Measurements from ENCODE around the gene KCNT1. TPM values are rescaled to one million over a fixed set of nuclear protein-coding genes. Genes with fewer than 3 reads are reported as not detected.
"Not testable (repeated sequence)": the region's sequence is repeated elsewhere in the genome, so short reads cannot be mapped to it uniquely, and the experiment has no call there.

Gene KCNT1
- total RNA-seq, 2 donors from 2014 or later = not detected

DNA sequence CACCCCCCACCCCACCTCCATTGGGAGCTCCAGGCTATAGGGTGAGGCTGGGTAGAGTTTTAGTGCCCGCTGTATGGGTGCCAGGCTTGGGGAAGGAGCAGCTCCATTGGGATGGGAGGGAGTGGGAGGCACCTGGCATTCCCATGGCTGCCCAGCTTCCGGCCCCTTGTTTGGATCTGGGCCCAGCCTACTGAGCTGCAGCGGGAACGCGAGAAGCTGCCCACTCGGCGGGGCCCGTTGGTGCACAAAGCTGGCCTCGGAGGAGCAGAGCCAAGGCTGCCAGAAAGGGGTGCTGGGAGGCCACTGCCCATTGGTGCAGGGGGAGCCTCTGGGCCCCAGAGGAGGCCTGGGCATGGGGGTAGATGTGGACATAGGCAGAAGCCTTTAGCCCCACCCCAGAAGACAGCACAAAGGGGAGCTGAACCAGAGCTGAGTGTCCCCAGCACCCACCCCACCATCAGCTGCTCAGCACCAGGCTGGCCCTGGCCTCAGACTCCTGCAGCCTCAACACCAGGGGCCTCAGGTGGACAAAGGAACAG is 34.5 kb upstream of the KCNT1 start:
- ATAC-seq (replicated peaks) = no peak
- Mint-ChIP-seq H3K9me3 (no peaks in the 10 kb centered on the region), H3K27ac (no peak overlapping the region), H3K27me3 (no peaks in the 10 kb centered on the region), H3K36me3 (ENCODE audit: low read depth) (no peaks in the 10 kb centered on the region), H3K4me1 (no peaks in the 10 kb centered on the region), H3K4me3 (no peak overlapping the region)

DNA sequence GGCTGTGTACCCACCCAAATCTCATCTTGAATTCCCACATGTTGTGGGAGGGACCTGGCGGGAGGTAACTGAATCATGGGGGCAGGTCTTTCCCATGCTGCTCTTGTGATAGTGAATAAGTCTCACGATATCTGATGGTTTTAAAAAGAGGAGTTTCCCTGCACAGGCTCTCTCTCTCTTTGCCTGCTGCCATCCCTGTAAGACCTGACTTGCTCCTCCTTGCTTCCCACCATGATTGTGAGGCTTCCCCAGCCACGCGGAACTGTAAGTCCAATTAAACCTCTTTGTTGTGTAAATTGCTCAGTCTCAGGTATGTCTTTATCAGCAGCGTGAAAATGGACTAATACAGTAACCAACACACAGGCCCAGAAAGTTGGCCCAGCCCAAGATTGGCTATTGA is 33.0 kb upstream of the KCNT1 start:
- not testable (repeated sequence) for ATAC-seq (replicated peaks); H3K27me3 Mint-ChIP-seq; H3K9me3 Mint-ChIP-seq; H3K36me3 Mint-ChIP-seq (ENCODE audit: low read depth); H3K4me1 Mint-ChIP-seq; H3K27ac Mint-ChIP-seq; H3K4me3 Mint-ChIP-seq

GRCh38 chr9:135669616-135670285 is 32.2 kb upstream of the KCNT1 start:
- Mint-ChIP-seq H3K9me3 (no peaks in the 10 kb centered on the region), H3K36me3 (ENCODE audit: low read depth) (no peaks in the 10 kb centered on the region), H3K27ac (no peak overlapping the region), H3K4me1 (no peaks in the 10 kb centered on the region), H3K4me3 (no peak overlapping the region), H3K27me3 (no peaks in the 10 kb centered on the region)
- no peak for ATAC-seq (replicated peaks)

DNA sequence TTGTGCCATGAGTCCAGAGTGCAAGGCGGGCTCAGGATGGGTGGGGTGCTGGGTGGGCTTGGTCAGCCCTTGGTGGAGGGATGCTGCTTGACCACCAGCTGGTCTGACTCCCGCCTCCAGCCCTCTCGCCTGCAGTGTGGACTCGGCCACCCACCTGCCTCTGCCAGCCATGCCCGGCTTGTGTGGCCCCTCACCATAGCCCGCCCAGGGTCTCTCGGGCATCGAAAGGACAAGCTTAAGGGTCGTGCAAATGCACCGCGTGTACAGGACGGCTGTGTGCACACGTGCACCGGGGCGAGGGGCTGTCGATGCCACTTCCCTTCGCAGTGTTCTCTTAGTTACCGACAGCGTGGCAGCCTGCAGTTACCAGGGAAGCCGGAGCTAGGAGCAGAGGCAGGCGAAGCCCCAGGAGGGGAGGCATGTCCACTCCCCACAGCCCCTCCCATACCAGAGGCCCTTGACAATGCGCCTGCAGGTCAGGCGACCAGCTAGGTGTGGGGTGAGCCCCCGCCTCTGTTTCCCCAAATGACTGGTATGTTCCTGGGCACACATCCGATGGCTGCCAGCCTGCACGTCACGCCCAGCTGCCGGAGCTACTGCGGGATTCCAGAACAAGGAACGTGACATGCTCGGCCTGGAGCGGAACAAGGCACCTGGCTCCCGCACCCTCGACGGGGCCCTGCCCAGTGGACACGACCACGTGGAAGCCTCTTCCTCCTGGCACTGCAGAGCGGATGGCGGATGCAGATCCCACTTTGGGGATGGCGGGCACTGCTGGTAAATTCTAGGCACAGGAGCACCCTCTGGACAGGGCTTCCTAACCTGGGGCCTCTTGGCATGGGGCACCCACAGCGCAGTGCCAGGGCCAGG is 31.0 kb upstream of the KCNT1 start:
- Mint-ChIP-seq H3K4me1 (no peaks in the 10 kb centered on the region), H3K27ac (no peak overlapping the region), H3K9me3 (no peaks in the 10 kb centered on the region), H3K4me3 (no peak overlapping the region), H3K36me3 (ENCODE audit: low read depth) (no peaks in the 10 kb centered on the region), H3K27me3 (no peaks in the 10 kb centered on the region)
- no peak for ATAC-seq (replicated peaks)

DNA sequence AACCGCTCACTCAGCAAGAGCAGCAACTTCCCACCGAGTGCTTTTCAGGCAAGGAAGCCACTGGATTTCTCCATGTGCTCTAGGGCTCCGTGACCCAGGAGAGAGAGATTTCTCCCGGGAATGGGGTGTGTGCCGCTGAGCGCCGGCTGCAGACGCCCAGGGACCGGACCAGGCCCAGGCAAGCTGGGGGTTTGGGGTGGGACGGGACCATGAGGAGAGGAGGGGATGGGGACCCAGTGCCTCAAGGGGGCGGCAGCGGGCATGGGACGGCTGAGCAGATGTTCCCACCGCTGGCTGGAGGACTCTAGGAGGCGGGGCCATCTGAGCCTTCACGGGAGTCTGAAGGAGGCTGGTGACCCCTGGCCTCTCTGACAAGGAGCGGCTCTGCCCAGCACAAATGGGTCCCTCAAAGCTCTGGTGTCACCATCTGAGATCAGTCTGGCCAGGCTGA is 30.4 kb upstream of the KCNT1 start:
- no peaks in the 10 kb centered on the region for H3K4me1 Mint-ChIP-seq
- H3K27ac Mint-ChIP-seq = no peak overlapping the region
- ATAC-seq (replicated peaks) = no peak
- no peaks in the 10 kb centered on the region for H3K27me3 Mint-ChIP-seq
- H3K9me3 Mint-ChIP-seq = no peaks in the 10 kb centered on the region
- H3K36me3 Mint-ChIP-seq (ENCODE audit: low read depth) = no peaks in the 10 kb centered on the region
- H3K4me3 Mint-ChIP-seq = no peak overlapping the region

- not testable (repeated sequence) for ATAC-seq (replicated peaks); H3K4me1 Mint-ChIP-seq; H3K36me3 Mint-ChIP-seq (ENCODE audit: low read depth); H3K27ac Mint-ChIP-seq; H3K27me3 Mint-ChIP-seq; H3K4me3 Mint-ChIP-seq; H3K9me3 Mint-ChIP-seq
Measured at GRCh38 chr9:135672786-135673185, 29.2 kb upstream of the KCNT1 start.

GRCh38 chr9:135673941-135674340 is 28.0 kb upstream of the KCNT1 start:
- no peaks in the 10 kb centered on the region for H3K27me3 Mint-ChIP-seq
- no peak overlapping the region for H3K4me3 Mint-ChIP-seq
- H3K36me3 Mint-ChIP-seq (ENCODE audit: low read depth) = no peaks in the 10 kb centered on the region
- ATAC-seq (replicated peaks) = no peak
- H3K4me1 Mint-ChIP-seq = no peaks in the 10 kb centered on the region
- no peak overlapping the region for H3K27ac Mint-ChIP-seq
- H3K9me3 Mint-ChIP-seq = no peaks in the 10 kb centered on the region

GRCh38 chr9:135674977-135675376 is 27.0 kb upstream of the KCNT1 start:
- no peak overlapping the region for H3K4me3 Mint-ChIP-seq
- H3K36me3 Mint-ChIP-seq (ENCODE audit: low read depth) = no peaks in the 10 kb centered on the region
- no peaks in the 10 kb centered on the region for H3K27me3 Mint-ChIP-seq
- no peaks in the 10 kb centered on the region for H3K4me1 Mint-ChIP-seq
- no peaks in the 10 kb centered on the region for H3K9me3 Mint-ChIP-seq
- no peak for ATAC-seq (replicated peaks)
- no peak overlapping the region for H3K27ac Mint-ChIP-seq

GRCh38 chr9:135676891-135677290 is 25.1 kb upstream of the KCNT1 start:
- Mint-ChIP-seq H3K9me3 (no peaks in the 10 kb centered on the region), H3K36me3 (ENCODE audit: low read depth) (no peaks in the 10 kb centered on the region), H3K4me1 (no peaks in the 10 kb centered on the region), H3K4me3 (no peak overlapping the region), H3K27ac (no peak overlapping the region), H3K27me3 (no peaks in the 10 kb centered on the region)
- ATAC-seq (replicated peaks) = no peak

DNA sequence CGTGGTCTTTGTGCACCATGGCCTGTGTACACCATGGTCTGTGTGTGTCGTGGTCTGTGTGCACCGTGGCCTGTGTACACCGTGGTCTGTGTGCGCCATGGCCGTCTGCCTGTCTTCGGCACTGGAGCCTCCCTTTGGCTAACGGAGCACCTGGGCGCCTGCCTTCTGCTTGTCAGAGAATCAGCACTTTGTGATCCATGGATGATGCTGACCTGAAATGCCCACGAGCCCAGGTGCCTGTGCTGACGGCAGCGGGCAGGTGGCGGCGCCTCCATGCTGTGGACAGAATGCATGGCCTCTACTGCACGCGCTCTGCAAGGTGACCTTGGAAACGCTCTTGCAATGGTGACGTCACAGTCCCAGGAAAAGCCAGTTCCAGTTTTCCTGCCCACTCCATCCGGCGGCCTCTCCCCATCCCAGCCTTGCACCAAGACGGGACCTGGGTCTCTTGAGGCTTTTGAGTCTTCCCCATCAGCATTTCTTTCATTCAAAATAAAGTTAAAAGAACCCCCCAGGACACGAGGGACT is 24.3 kb upstream of the KCNT1 start:
- no peak overlapping the region for H3K27ac Mint-ChIP-seq
- no peaks in the 10 kb centered on the region for H3K9me3 Mint-ChIP-seq
- no peak for ATAC-seq (replicated peaks)
- H3K4me1 Mint-ChIP-seq = no peaks in the 10 kb centered on the region
- peaks cover 3% of the 10 kb centered on the region for H3K27me3 Mint-ChIP-seq
- H3K36me3 Mint-ChIP-seq (ENCODE audit: low read depth) = no peaks in the 10 kb centered on the region
- H3K4me3 Mint-ChIP-seq = no peak overlapping the region

- ATAC-seq (replicated peaks) = no peak
- peaks cover 3% of the 10 kb centered on the region for H3K27me3 Mint-ChIP-seq
- H3K9me3 Mint-ChIP-seq = no peaks in the 10 kb centered on the region
- no peaks in the 10 kb centered on the region for H3K4me1 Mint-ChIP-seq
- H3K36me3 Mint-ChIP-seq (ENCODE audit: low read depth) = no peaks in the 10 kb centered on the region
- no peak overlapping the region for H3K4me3 Mint-ChIP-seq
- no peak overlapping the region for H3K27ac Mint-ChIP-seq
Measured at GRCh38 chr9:135678236-135679017, 23.6 kb upstream of the KCNT1 start.

GRCh38 chr9:135680056-135680455 is 21.9 kb upstream of the KCNT1 start:
- no peak for ATAC-seq (replicated peaks)
- Mint-ChIP-seq H3K36me3 (ENCODE audit: low read depth) (no peaks in the 10 kb centered on the region), H3K4me1 (no peaks in the 10 kb centered on the region)

DNA sequence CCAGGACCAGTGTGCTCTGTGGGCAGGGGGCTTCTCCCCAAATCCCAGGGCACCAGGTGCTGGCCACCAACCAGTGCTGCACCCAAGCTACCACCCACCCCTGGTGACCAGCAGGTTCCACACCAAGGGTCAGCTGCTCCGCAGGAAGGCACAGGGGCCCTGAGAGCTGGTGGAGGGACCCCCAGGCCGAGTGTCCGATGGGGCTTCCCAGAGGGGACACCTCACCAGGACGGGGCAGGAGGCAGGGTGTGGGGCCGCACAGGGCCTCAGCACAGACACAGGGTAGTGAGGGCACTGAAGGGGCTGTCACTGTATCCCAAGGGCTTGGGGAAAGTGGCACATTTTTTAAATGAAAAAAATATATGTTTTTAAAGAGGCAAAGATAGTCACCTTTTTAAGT is 20.8 kb upstream of the KCNT1 start:
- ATAC-seq (replicated peaks) = no peak
- Mint-ChIP-seq H3K9me3 (no peaks in the 10 kb centered on the region), H3K4me3 (no peak overlapping the region), H3K27me3 (peaks cover 8% of the 10 kb centered on the region), H3K36me3 (ENCODE audit: low read depth) (no peaks in the 10 kb centered on the region), H3K4me1 (no peaks in the 10 kb centered on the region), H3K27ac (no peak overlapping the region)

More at GRCh38 chr9:135680056-135680455, 21.9 kb upstream of the KCNT1 start:
- H3K4me3 Mint-ChIP-seq = no peak overlapping the region
- H3K9me3 Mint-ChIP-seq = no peaks in the 10 kb centered on the region
- H3K27me3 Mint-ChIP-seq = peaks cover 8% of the 10 kb centered on the region
- no peak overlapping the region for H3K27ac Mint-ChIP-seq

- Mint-ChIP-seq H3K36me3 (ENCODE audit: low read depth) (no peaks in the 10 kb centered on the region), H3K4me1 (no peaks in the 10 kb centered on the region), H3K27me3 (peaks cover 8% of the 10 kb centered on the region), H3K27ac (no peak overlapping the region), H3K4me3 (no peak overlapping the region), H3K9me3 (no peaks in the 10 kb centered on the region)
- no peak for ATAC-seq (replicated peaks)
Measured at GRCh38 chr9:135683401-135684034, 18.5 kb upstream of the KCNT1 start.
